SK-N-MC (cell line): ENCODE measurements around the gene PAM16.
A peak's percentile ranks its signal among the peaks of the same experiment; 100 is the strongest.

ENCODE experiments used
- DNase-seq: peaks from one replicate; pipeline ENCODE4 v3.0.0-alpha.2; 2011; ENCODE audit warnings: low read depth, low spot score
- H3K27ac ChIP-seq: fragments of 200-600 bp; sonication (generic); 2 replicates; pipeline ENCODE4 v1.5.1; 2016; ENCODE audit warnings: mixed run types
- H3K36me3 ChIP-seq: fragments of 200-600 bp; sonication (generic); 2 replicates; pipeline ENCODE4 v1.6.1; 2017; ENCODE audit warnings: antibody characterized with exemption, low read length, mixed read lengths; ENCODE audit not compliant: insufficient read depth
- H3K4me3 ChIP-seq: fragments of 200-600 bp; sonication (generic); 2 replicates; pipeline ENCODE4 v1.5.1; 2016
- H3K9ac ChIP-seq: fragments of 200-600 bp; sonication (generic); 2 replicates; pipeline ENCODE4 v1.8.0; 2017; ENCODE audit warnings: mixed run types, mixed read lengths; ENCODE audit not compliant: insufficient read length
- H3K9me3 ChIP-seq: fragments of 200-600 bp; sonication (generic); 2 replicates; pipeline ENCODE4 v1.6.1; 2017; ENCODE audit warnings: low read depth, mild to moderate bottlenecking, antibody characterized with exemption, low read length, moderate library complexity, mixed read lengths
- EZH2 ChIP-seq: fragments of 200-600 bp; sonication (generic); IDR thresholded peaks from one replicate; pipeline ENCODE4 v1.6.1; 2017; ENCODE audit warnings: antibody characterized with exemption
- FOXP2 ChIP-seq: optimal IDR thresholded peaks from 2 replicates; pipeline ENCODE3; 2011; ENCODE audit warnings: mild to moderate bottlenecking, moderate library complexity; ENCODE audit not compliant: insufficient read depth; ENCODE audit errors: extremely low read length, control extremely low read depth
- POLR2AphosphoS5 ChIP-seq: IDR thresholded peaks from 2 replicates; pipeline ENCODE4 v1.6.1; 2012; ENCODE audit warnings: mild to moderate bottlenecking, low read depth, low read length, borderline replicate concordance

PAM16 gene

DNA sequence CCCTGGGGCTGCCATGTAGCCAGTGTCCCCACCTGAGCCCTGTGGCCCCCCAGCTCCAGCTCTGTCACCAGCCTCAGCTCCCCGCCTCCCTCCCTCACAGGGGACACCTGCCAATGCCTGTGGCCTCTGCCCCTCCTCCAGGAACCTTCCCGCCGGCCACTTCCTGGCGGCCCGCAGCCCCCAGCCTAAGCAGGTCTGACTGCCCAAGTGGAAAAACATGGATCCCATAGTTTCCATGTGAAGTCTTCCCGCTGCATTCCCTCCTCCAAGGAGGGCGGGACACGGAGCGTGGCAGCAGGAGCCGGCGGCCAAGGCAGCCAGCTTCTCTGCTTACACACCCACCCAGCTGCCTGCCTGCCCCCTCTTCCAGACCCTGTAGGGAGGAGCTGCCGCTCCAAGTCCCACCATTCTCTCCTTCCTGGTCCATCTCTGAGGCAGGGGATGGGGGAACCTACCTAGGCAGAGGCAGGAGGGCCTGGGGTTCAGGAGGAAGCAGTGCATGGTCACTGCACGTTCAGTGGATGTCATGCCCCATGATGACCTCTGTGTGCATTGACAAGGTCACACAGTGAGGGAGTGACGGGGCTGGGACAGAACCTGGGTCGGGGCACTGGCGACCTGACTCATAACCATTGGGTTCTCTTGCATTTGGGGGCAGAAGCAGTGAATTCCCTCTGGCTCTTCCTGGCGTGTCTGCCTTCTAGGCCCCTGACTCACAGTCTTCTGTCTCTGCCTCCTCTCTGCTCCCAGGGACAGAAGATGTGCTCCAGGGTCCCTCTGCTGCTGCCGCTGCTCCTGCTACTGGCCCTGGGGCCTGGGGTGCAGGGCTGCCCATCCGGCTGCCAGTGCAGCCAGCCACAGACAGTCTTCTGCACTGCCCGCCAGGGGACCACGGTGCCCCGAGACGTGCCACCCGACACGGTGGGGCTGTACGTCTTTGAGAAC, 29.3 kb upstream of the PAM16 start:
- Histone ChIP-seq H3K4me3 (no peak overlapping the region), H3K9ac (no peak overlapping the region), H3K27ac (peak overlapping the region; percentile 14; the same call in 1 of the 2 replicates), H3K36me3 (no peaks in the 10 kb centered on the region; the same call in 1 of the 2 replicates), H3K9me3 (no peaks in the 10 kb centered on the region)
- TF ChIP-seq EZH2 (no peak), POLR2AphosphoS5 (no peak), FOXP2 (no peak)
- DNase-seq: no peak

DNA sequence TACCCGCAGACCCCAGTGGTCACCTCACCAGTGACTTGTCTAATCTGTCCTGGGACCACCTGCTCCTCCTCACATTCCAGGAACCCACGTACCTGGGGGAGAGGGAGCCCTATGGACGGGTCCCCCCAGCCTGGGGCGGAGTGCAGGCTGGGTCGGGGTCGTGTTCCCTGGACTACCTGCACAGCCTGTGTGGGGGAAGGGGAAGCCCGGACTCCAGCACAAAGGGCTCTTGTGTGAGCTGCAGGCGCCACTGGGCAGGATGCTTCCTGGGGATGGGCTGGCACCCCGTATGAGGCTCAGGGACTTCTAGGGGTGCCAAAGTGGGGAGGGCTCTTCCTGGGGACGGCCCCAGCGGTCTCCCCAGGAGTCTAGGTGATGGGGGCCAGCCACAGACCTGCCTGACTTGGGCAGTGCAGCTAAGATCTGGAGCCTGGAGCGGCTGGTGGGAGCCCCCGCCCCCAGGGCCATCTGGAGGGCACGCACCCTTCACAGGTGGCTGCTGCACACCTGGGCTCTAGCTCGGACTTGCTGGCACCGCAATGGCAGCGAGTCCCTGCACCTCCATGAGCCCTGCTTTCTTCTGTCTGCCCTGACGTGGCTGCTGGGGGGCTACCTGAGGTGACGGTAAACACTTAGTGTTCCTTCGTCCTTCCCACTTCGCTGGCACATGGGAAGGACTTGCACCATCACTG, 28.0 kb upstream of the PAM16 start:
- H3K36me3 ChIP-seq: no peaks in the 10 kb centered on the region; the same call in 1 of the 2 replicates
- no peak overlapping the region for H3K4me3 ChIP-seq
- H3K9me3 ChIP-seq: no peaks in the 10 kb centered on the region
- H3K27ac ChIP-seq: no peak overlapping the region
- no peak for DNase-seq
- no peak overlapping the region for H3K9ac ChIP-seq
- TF ChIP-seq POLR2AphosphoS5: no peak
- no peak for TF ChIP-seq EZH2
- TF ChIP-seq FOXP2: no peak

- Histone ChIP-seq H3K4me3 (no peak overlapping the region), H3K27ac (no peak overlapping the region), H3K36me3 (no peaks in the 10 kb centered on the region; the same call in 1 of the 2 replicates), H3K9ac (no peak overlapping the region), H3K9me3 (no peaks in the 10 kb centered on the region)
- TF ChIP-seq POLR2AphosphoS5 (no peak), FOXP2 (no peak)
- no peak for DNase-seq
These were observed 27.1 kb upstream of the PAM16 start for GRCh38 chr16:4378161-4378666.

DNA sequence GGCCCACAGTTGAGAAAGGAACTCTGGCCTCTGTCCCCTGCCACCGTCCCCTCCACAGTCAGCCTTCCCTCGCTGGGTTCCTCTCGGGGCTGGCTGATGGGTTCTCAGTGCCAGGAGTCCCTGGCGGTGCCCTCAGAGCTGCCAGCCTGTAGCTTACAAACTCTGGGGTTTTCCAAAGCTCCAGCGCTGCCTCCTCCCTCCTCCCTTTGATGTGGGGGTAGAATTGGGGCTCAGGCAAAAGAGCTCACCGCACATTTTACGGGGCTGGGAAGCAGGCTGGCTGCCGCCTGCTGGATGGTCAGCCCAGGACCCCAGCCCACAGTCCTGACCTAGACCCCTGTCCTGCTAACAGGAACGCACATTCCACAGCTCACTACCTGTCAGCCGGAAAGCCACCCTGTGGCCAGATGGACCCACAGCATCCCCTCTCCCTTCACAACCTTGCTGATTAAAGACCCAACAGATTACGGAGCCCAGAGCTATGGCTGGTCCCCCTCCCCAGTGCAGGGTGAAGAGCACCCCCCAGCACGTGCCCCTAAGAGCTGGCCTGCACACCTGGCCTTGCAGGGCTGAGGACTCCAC, 26.5 kb upstream of the PAM16 start:
- DNase-seq: no peak
- H3K9me3 ChIP-seq: no peaks in the 10 kb centered on the region
- peak overlapping the region; percentile 50; the same call in 1 of the 2 replicates for H3K27ac ChIP-seq
- H3K4me3 ChIP-seq: no peak overlapping the region
- TF ChIP-seq POLR2AphosphoS5: no peak
- no peak for TF ChIP-seq FOXP2
- no peak overlapping the region for H3K9ac ChIP-seq
- no peaks in the 10 kb centered on the region; the same call in 1 of the 2 replicates for H3K36me3 ChIP-seq

GRCh38 chr16:4376893-4377572, 25.9 kb upstream of the PAM16 start:
- Histone ChIP-seq H3K4me3 (no peak overlapping the region), H3K36me3 (no peaks in the 10 kb centered on the region; the same call in 1 of the 2 replicates), H3K9me3 (no peaks in the 10 kb centered on the region), H3K27ac (peak overlapping the region; percentile 50; the same call in 1 of the 2 replicates), H3K9ac (no peak overlapping the region)
- no peak for TF ChIP-seq EZH2
- no peak for TF ChIP-seq FOXP2
- TF ChIP-seq POLR2AphosphoS5: no peak
- DNase-seq: no peak

GRCh38 chr16:4376126-4376892, 25.2 kb upstream of the PAM16 start:
- H3K27ac ChIP-seq: no peak overlapping the region
- H3K4me3 ChIP-seq: no peak overlapping the region
- H3K9me3 ChIP-seq: no peaks in the 10 kb centered on the region
- no peaks in the 10 kb centered on the region for H3K36me3 ChIP-seq
- no peak for TF ChIP-seq POLR2AphosphoS5
- no peak for TF ChIP-seq EZH2
- no peak for TF ChIP-seq FOXP2
- no peak overlapping the region for H3K9ac ChIP-seq
- no peak for DNase-seq

- TF ChIP-seq FOXP2: no peak
- TF ChIP-seq EZH2: no peak
- no peak for TF ChIP-seq POLR2AphosphoS5
- no peak overlapping the region for H3K9ac ChIP-seq
- H3K36me3 ChIP-seq: no peaks in the 10 kb centered on the region
- H3K4me3 ChIP-seq: no peak overlapping the region
- no peak for DNase-seq
- H3K27ac ChIP-seq: no peak overlapping the region
- no peaks in the 10 kb centered on the region for H3K9me3 ChIP-seq
These were observed 24.6 kb upstream of the PAM16 start for GRCh38 chr16:4375717-4376116.
